Endothelial cell (in vitro differentiated cells): Measurements from ENCODE around the gene DAD1. TPM values are rescaled to one million over a fixed set of nuclear protein-coding genes. Genes with fewer than 3 reads are reported as not detected.

Source experiments
- DNase-seq: peaks from one replicate; pipeline ENCODE4 v3.0.0; 2021; ENCODE audit warnings: low spot score
- H3K27ac Mint-ChIP-seq: one replicate; pipeline ENCODE4 v1.8.0; 2021; ENCODE audit warnings: mixed read lengths, inconsistent platforms; ENCODE audit not compliant: unreplicated experiment
- H3K27me3 Mint-ChIP-seq: one replicate; pipeline ENCODE4 v1.8.0; 2021; ENCODE audit warnings: mild to moderate bottlenecking, moderate library complexity, mixed read lengths, inconsistent platforms; ENCODE audit not compliant: unreplicated experiment
- H3K36me3 Mint-ChIP-seq: one replicate; pipeline ENCODE4 v1.8.0; 2021; ENCODE audit warnings: mild to moderate bottlenecking, low read depth, mixed read lengths, inconsistent platforms; ENCODE audit not compliant: unreplicated experiment
- H3K4me1 Mint-ChIP-seq: one replicate; pipeline ENCODE4 v1.8.0; 2021; ENCODE audit warnings: mild to moderate bottlenecking, mixed read lengths, inconsistent platforms; ENCODE audit not compliant: unreplicated experiment
- H3K4me3 Mint-ChIP-seq: one replicate; pipeline ENCODE4 v1.8.0; 2021; ENCODE audit warnings: mild to moderate bottlenecking, mixed read lengths, inconsistent platforms; ENCODE audit not compliant: unreplicated experiment
- H3K9me3 Mint-ChIP-seq: one replicate; pipeline ENCODE4 v1.8.0; 2021; ENCODE audit warnings: mixed read lengths, inconsistent platforms; ENCODE audit not compliant: unreplicated experiment
- CTCF ChIP-seq: fragments of 200-600 bp; sonication (generic); IDR thresholded peaks from one replicate; pipeline ENCODE4 v1.5.0; 2021; ENCODE audit warnings: antibody characterized with exemption; ENCODE audit not compliant: unreplicated experiment
- total RNA-seq: library from RNA; stranded (reverse); fragmentation: NEBNext Ultra II Directional; extraction: Animal tissue kit (Norgen Biotek cat#: 25700); gene quantifications from one replicate; pipeline ENCODE4 v1.2.1, GENCODE V29; 2021; ENCODE audit not compliant: unreplicated experiment

Gene DAD1
- total RNA-seq, 1 donor from 2014 or later: 250 TPM

- Mint-ChIP-seq H3K36me3 (no peaks in the 10 kb centered on the region), H3K27ac (no peak overlapping the region), H3K4me3 (no peak overlapping the region), H3K27me3 (no peaks in the 10 kb centered on the region), H3K4me1 (peaks cover 34% of the 10 kb centered on the region), H3K9me3 (no peaks in the 10 kb centered on the region)
- no peak for DNase-seq
- no peak for TF ChIP-seq CTCF
Observed at GRCh38 chr14:22533739-22534359, 55.2 kb downstream of the DAD1 start.

GRCh38 chr14:22533057-22533704 is 55.8 kb downstream of the DAD1 start:
- no peaks in the 10 kb centered on the region for H3K36me3 Mint-ChIP-seq
- H3K27ac Mint-ChIP-seq: no peak overlapping the region
- peaks cover 28% of the 10 kb centered on the region for H3K4me1 Mint-ChIP-seq
- H3K4me3 Mint-ChIP-seq: no peak overlapping the region
- no peaks in the 10 kb centered on the region for H3K27me3 Mint-ChIP-seq
- no peak for DNase-seq
- H3K9me3 Mint-ChIP-seq: no peaks in the 10 kb centered on the region
- TF ChIP-seq CTCF: no peak

DNA sequence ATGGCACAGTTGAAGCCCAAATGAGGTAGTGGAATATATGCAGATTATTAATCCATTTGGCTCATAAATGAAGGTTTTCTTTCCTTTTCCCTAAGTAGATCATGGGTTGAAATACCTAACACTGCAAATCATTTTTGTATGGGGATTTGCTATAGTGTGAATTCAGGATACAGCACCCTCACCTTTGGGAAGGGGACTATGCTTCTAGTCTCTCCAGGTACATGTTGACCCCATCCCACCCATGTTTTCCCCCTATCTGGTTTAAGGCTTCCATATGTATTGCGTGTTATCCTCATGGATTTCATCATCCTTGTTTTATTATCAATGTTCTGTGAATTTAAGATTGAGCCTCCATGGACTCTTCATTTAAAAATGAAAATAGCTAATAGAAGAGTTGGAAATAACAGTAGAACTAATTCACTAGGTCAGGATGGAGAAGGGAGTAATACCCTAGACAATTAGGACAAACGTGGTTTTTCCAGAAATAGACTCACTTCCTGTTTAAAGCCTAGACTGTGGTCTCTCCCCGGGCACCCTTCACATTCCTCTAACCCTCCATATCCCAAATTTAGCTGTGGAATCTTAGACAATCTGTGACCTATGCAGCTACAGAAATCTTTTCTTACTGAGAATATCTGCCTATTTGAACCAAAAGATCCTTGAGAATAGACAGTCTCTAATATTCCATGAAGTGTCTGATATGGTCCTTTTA is 56.5 kb downstream of the DAD1 start:
- Mint-ChIP-seq H3K27me3 (no peaks in the 10 kb centered on the region), H3K36me3 (no peaks in the 10 kb centered on the region), H3K9me3 (no peaks in the 10 kb centered on the region), H3K4me3 (no peak overlapping the region), H3K27ac (no peak overlapping the region), H3K4me1 (peaks cover 21% of the 10 kb centered on the region)
- no peak for TF ChIP-seq CTCF
- no peak for DNase-seq

DNA sequence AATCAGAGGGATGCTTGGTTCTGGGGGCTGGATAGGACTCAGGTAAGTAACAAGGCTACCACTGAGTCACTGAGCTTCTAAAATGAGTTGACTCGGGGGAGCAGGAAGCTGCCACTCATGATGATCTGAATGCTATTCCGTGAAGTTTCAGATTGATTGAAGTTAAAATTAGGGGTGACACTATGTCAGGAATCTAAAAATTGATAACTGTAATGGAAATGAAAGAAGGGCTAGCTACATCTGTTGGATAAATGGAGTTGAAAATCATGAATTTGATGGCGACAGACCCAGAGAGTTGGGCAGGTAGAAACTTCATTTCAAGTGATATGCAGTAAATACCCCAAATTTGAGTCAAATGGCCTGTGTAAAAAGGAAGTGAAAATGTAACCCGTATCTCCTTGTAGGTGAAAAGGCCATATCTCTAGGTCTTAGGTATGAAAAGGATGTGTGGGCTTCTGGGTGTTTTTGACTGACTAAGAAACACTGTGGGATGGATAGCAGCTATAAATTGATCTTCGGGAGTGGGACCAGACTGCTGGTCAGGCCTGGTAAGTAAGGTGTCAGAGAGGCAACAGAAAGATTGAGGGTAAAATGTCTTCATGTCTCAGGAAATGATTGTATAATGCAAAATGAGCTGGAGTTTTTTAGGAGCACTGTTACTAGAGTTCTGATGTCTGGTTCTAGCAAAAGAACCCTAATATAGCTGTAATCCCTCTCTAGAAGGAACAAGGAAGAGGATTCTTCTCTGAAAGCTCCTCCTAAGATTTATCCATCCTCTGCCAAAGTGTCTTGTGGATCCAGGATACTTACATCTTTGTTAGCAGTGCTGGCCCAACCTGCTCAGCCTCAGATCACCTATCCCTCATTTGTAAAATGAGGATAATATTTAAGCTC is 57.3 kb downstream of the DAD1 start:
- H3K36me3 Mint-ChIP-seq: no peaks in the 10 kb centered on the region
- TF ChIP-seq CTCF: no peak
- DNase-seq: no peak
- H3K4me1 Mint-ChIP-seq: peaks cover 17% of the 10 kb centered on the region
- no peak overlapping the region for H3K27ac Mint-ChIP-seq
- no peak overlapping the region for H3K4me3 Mint-ChIP-seq
- no peaks in the 10 kb centered on the region for H3K27me3 Mint-ChIP-seq
- no peaks in the 10 kb centered on the region for H3K9me3 Mint-ChIP-seq
